ENCODE data around the gene ZNF362.
A peak's percentile ranks its signal among the peaks of the same experiment; 100 is the strongest.

The ZNF362 gene, protein sequence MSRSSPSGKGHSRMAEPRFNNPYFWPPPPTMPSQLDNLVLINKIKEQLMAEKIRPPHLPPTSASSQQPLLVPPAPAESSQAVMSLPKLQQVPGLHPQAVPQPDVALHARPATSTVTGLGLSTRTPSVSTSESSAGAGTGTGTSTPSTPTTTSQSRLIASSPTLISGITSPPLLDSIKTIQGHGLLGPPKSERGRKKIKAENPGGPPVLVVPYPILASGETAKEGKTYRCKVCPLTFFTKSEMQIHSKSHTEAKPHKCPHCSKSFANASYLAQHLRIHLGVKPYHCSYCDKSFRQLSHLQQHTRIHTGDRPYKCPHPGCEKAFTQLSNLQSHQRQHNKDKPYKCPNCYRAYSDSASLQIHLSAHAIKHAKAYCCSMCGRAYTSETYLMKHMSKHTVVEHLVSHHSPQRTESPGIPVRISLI

GRCh38 chr1:33256471-33257206 is at the start of gene ZNF362:
TSS of gene ZNF362 (plus strand) at chr1:33256492. CDS start at chr1:33270575, 14,083 bp downstream.
- H3K36me3 ChIP-seq, result no peaks in the 10 kb centered on the region
- no peaks in the 10 kb centered on the region for H3K9me3 ChIP-seq
- TF ChIP-seq CTCF (IDR thresholded peaks at IDR 0.05), result peak in 1 of 2 experiments; percentile 35
- H3K27me3 ChIP-seq, result no peaks in the 10 kb centered on the region
- peak within 1 kb of the TSS; percentile 69 to 73 for H3K4me3 ChIP-seq
- DNase-seq, result peak in 1 of 2 donors; percentile 57
- H3K27ac ChIP-seq, result peak within 1 kb of the TSS; percentile 94 to 99
- peaks cover 10 to 50% (median 43%) of the 10 kb centered on the region in 4 donors for H3K4me1 ChIP-seq
- intact Hi-C loops (cut with DNase I; ENCODE audit: low total_unique reads), result no loop called here

DNA sequence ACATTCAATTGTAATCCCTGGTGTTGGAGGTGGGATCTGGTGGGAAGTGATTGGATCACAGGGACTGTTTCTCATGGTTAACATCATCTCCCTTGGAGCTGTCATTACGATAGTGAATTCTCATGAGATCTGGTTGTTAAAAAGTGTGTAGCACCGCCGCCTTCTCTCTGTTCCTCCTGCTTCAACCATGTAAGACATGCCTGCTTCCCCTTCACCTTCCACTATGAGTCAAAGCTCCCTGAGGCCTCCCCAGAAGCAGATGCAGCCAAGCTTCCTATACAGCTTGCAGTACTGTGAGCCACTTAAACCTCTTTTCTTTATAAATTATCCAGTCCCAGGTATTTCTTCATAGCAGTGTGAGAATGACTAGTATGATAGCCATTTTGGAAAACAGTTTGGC is 44.3 kb upstream of the ZNF362 start:
- H3K27ac ChIP-seq, result no peak overlapping the region
- H3K4me1 ChIP-seq, result no peaks in the 10 kb centered on the region
- H3K27me3 ChIP-seq, result peaks cover 0 to 8% of the 10 kb centered on the region in 2 donors
- H3K36me3 ChIP-seq, result no peaks in the 10 kb centered on the region
- no peak for TF ChIP-seq CTCF (IDR thresholded peaks at IDR 0.05)
- no peak overlapping the region for H3K4me3 ChIP-seq
- intact Hi-C loops (cut with DNase I; ENCODE audit: low total_unique reads), result no loop called here
- DNase-seq, result no peak
- no peaks in the 10 kb centered on the region for H3K9me3 ChIP-seq

DNA sequence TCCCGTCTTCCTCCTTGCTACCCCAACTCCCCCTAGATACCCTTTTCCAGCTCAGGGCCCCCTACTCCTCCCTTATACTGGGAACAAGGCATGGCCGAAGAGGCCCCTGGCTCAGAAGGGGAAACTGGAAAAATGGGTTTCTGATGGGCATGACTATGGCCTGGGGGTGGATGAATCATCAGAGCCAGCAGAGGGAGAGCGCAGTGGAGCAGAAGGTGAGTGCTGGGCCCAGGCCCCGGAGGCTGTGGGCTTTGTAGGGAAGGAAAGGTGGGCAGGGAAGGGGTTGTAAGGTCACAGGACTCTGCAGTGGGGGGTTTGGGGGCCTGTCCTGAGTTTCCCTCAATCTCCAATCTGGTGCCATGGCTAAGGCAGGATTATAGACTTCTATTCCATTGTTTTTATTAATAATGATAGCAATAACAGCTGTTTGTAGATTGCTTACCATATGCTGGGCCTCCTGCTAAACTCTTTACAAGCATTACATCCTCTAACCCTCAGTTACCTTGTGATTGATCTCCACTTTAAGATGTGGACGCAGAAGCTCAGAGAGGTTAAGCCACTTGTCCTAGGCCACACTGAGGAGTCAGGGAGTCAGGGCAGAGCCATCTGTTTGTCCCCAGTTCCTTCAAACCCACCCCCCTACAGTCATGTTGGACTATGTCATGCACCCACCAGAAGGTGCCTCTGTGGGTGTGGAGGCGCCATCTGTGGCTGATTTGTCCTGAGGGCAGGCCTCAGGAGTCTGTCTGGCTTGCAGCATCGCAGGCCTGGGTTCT is 36.2 kb upstream of the ZNF362 start:
- intact Hi-C loops (cut with DNase I; ENCODE audit: low total_unique reads), result loop anchor here (1.0 to 10.0 kb wide), 3 partner anchors 12 to 245 kb away; no protein-coding TSS in a partner anchor

GRCh38 chr1:33220676-33221384 is 35.5 kb upstream of the ZNF362 start:
- TF ChIP-seq CTCF (IDR thresholded peaks at IDR 0.05), result no peak
- no peak overlapping the region for H3K4me3 ChIP-seq
- no peak overlapping the region for H3K27ac ChIP-seq
- no peaks in the 10 kb centered on the region for H3K36me3 ChIP-seq
- intact Hi-C loops (cut with DNase I; ENCODE audit: low total_unique reads), result loop anchor here (5.0 to 10.0 kb wide), 2 partner anchors 146 to 244 kb away; no protein-coding TSS in a partner anchor
- no peak for DNase-seq
- H3K4me1 ChIP-seq, result peaks cover 0 to 9% (median 0%) of the 10 kb centered on the region in 4 donors
- peaks cover 0 to 8% (median 0%) of the 10 kb centered on the region in 3 donors for H3K9me3 ChIP-seq
- H3K27me3 ChIP-seq, result no peaks in the 10 kb centered on the region

More for the DNA sequence above, 36.2 kb upstream of the ZNF362 start:
- no peaks in the 10 kb centered on the region for H3K36me3 ChIP-seq
- no peak for TF ChIP-seq CTCF (IDR thresholded peaks at IDR 0.05)
- no peaks in the 10 kb centered on the region for H3K27me3 ChIP-seq
- no peak overlapping the region for H3K27ac ChIP-seq
- DNase-seq, result no peak
- peaks cover 0 to 9% (median 0%) of the 10 kb centered on the region in 4 donors for H3K4me1 ChIP-seq
- H3K9me3 ChIP-seq, result peaks cover 0 to 8% (median 0%) of the 10 kb centered on the region in 3 donors
- no peak overlapping the region for H3K4me3 ChIP-seq

Measured in tibial artery (tissue), 4 donors.